Left hindlimb (tissue), 1 donor: ENCODE measurements around the gene ARHGAP24.
A peak's percentile ranks its signal among the peaks of the same experiment; 100 is the strongest.
"Not testable (repeated sequence)": the region's sequence is repeated elsewhere in the genome, so short reads cannot be mapped to it uniquely, and the experiment has no call there.

Experiments
- DNase-seq: peaks from one replicate; pipeline ENCODE4 v3.0.0-alpha.2; 2018

The ARHGAP24 gene

DNA sequence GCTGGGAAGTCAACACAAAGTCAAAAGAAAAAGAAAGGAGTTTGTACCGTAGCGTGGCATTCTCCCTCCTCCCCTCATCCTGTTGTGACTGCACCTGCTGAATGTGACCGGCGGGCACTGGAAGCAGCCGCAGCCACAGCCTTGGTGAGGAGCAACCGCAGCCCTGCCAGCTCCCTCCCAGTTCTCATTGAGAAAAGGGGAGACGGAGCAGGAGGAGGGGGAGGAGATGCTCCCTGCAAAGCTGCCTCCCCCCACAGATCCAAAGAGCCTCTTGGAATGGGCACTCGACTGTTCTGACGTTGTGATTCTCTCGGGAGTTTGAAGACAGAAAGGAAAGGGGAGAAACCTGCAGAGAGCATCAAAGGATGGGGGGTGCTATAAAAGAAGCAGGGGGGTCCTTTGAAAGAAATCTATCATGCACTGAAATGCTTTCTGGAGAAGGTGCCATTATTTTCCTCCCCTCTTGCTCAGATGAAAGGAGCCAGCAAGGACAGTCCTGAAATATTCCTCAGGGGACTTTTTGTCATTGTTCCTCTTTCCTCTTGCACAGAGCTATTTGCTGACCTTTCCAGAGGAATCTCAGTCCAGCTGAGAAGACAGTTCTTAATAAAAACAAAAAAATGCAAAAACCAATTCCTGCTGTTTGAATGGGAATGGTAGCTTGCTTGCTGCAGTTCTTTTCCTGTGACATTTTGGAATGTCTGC, 455.2 kb downstream of the ARHGAP24 start:
- DNase-seq, result no peak

DNA sequence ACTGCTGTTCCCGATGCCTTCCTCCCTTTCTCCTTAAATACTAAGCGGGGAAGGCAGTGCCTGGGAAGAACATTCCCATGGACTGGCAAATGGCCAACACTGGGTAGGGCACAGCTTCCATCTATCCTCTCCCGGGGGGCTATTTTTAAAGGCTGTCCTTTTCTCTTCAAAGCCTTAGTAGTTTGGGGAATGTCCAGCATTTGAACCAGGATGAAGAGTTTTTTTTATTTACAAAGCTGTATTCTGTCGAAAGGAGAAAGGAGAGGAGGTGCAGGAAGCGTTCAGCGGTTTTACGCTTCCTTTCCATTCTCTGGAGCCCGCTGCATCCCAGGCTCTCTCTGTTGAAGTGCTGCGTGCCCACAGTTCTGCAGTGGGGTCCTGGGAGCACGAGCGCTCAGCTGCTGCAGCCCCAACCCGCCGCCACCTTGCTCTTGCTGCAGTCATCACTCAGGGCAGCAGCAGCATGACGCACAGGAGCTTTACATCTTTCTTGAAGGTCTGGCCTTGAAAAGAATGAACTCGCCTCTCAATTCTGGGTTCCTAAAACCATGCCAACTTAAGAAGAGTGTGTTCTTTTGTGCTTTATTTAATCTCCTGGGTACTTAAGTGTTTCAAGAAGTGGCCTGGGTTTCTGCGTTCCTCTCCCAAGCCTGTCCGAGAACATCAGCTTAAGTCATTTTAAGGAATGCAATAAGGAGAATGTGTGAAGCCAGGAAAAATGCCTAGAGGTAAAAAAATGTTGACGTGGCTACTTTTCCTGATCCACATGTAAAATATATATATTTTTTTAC, 457.7 kb downstream of the ARHGAP24 start:
- peak; percentile 69 for DNase-seq

DNA sequence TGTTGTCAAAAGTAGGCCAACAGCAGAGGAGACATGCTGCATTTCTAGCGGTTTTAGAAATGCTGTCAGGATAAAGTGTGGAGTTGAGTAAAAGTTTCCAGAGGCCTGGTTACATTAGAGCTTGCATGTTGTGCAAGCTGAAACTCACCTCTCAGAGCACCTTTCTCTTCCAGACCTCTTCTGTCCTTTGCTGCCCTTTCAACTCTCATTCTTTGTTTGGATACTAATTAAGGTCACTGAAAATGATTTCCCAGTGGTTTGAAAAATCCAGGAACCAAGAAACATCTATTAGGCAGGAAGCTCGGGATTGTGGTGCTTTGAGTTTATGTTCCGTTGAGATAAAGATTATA, 458.3 kb downstream of the ARHGAP24 start:
- no peak for DNase-seq

DNA sequence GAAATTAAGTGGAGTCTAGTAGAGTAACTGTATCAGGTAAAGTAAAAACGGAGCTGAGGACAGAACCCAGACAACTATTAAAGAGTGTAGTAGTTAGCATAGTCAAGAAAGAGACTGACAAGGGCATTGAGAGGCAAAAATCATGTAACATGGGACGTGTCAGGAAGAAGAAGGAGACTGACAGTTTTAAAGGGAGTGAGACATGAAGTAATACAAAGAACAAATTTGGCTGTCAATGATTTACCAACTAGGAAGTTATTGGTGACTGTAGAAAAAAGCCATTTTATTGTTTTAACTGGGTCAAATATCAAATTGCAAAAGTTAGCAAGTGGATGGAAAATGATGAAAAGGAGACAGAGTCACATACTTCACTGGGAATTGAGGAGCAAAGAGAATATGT, 462.6 kb downstream of the ARHGAP24 start:
- DNase-seq, result no peak

DNA sequence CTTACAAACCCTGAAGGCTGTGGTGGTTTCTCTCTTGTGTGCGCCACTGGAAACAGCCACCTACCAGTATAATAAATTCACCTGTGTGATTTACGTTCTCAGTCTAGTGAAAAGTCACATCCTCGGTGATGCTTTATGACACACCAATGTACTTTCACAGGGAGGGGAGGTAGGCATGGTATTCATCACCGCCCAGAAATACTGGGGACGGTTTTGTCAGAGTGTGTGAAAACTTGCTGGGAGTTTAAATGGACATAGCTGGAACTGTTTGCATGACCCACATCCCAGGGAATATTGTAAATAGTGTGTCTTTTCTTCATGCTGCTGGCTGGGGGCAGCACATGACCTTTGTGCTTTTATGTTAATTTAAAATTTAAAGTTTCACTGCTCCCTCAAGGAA, 463.1 kb downstream of the ARHGAP24 start:
- no peak for DNase-seq

DNA sequence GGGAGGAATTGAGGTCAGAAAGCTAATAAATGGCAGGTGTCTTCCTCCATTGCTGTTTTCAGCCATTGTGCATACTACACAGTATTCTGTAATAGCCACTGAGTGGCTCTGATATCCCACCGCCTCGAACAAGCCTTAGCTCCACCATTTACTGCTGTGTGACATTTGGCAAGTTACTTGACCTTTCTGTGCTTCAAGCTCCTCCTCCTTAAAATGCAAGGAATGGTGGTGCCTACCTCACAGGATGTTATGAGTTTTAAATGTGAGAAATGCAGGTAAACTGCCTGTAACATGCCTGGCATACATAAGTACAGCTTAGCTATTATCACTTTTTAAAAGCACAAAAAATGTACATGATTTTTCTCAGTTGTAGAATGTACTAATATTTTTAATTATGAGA, 464.0 kb downstream of the ARHGAP24 start:
- DNase-seq, result no peak

DNA sequence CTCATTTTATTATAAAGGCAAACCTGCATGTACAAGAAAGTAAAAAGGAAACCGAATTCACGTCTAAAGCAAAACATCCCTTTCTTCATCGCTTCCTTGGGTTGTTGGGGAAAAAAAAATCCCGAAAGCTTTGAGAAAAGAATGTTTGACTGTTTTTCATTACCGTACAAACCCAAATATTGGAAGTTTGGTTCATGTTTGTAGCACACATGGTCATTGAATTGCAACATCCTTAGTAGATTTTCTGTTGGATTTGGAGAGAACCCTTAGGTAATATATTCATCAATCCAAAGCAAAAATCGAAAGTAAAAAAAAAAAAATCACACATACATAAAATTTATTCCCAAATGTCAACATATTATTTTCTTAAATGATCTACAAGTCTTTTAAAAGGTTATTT, 464.6 kb downstream of the ARHGAP24 start:
- DNase-seq, result no peak

DNA sequence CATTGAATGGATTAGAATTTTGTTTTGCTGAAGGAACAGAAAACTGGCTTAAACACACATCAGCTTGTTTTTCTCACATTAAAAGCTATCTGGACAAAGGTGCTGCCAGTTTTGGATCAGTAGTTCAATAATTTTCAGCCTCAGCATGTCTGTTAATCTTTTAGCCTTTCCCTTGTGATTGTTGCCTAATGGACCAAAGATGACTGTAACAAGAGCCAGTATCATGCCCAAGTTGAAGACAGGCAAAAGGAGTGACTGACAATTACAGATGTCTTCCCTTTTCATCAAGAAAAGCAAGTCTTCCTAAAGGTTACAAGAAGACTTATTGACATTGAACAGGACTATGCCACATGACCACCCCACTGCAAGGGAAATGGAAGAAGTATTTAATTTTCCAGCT, 465.2 kb downstream of the ARHGAP24 start:
- DNase-seq, result no peak

DNA sequence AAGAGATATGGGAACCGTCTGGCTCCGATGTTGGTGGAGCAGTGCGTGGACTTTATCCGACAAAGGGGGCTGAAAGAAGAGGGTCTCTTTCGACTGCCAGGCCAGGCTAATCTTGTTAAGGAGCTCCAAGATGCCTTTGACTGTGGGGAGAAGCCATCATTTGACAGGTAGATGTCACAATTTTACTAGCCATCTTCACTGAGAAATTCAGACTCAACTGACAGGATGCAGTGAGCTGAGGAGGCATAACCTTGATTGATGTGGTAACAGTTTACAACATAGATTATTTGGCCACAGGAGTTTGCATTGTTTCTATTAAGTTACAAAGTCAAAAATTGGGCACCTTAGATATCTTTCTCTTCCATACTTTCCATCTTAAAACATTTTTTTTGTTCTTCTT, 467.2 kb downstream of the ARHGAP24 start:
- DNase-seq, result no peak

DNA sequence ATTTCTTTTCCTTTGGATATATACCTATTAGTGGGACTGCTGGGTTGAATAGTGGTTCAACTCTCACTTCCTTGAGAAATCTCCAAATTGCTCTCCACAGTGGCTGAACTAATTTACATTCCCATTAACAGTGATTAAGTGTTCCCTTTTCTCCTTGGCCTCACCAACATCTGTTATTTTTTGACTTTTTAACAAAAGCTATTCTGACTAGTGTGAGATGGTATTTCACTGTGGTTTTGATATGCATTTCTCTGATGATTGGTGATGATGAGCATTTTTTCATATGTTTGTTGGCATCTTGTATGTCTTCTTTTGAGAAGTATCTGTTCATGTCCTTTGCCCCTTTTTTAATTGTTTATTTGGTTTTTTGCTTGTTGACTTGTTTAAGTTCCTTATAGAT, 471.9 kb downstream of the ARHGAP24 start:
- DNase-seq, result no peak

DNA sequence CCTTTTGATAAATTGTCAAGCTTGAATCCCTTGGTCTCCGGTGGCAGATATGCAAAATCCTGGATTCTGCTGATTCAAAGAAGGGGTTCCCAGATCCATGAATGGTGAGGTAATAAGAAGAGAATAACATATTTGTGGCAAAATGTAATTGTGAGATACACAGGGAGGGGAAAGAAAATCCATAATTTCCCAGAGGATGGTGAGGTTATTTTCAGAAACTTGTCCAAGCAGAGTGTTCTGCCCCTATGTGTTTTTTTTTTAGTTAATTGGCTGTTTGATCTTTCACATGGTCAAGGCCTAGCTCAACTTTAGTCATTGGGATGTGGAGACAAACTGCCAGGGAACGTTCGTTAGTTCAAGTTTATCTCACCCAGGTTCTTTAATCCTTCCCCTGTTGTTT, 476.1 kb downstream of the ARHGAP24 start:
- DNase-seq, result no peak

DNA sequence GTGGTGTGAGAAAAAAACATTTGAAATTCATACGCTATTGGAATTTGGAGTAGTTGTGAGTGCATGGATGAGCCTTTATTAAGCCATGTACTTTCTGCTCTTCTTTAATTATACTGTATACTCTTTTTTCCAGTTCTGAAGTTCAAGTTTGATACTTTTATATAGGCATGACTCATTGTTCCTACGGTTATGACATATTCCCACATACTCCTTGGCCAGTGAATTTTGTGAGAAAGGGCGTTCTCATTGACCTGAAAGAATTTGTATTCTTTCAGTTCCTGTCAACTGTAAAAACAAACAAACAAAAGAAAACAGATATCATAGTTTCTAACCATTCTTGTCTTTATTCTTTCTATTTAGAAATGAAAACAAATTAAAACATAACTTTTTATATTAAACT, 477.6 kb downstream of the ARHGAP24 start:
- DNase-seq, result no peak

DNA sequence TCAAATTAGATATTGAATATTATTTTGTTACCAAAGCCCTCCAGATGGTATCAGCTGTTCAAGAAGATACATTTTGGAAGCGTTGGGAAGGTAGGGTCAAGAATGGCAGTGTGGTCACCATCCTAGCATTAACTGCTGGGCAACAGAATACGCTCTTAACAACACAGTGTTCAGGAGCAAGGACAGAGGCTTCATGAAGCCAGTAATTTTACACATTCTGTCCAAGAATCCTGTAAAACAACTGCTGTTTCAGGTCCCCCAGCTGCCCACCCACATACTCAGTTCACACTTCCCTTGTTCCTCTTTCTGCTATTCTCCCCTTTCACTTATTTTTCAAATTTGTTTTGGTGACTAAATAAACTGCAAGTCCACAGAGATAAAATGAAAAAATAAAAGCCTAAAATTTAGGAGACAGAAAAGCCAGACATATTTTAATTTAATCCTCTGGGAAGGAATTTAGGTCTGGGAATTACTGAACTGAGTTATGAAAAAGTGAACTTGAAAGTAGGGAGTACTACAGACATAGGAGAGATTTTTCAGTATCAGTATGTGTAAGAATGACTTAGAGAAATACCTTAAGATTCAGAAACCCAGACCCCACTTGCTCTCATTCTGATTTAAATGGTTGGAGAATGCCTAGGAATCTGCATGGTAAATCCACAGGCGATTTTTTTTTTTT, 478.2 kb downstream of the ARHGAP24 start:
- DNase-seq, result no peak

DNA sequence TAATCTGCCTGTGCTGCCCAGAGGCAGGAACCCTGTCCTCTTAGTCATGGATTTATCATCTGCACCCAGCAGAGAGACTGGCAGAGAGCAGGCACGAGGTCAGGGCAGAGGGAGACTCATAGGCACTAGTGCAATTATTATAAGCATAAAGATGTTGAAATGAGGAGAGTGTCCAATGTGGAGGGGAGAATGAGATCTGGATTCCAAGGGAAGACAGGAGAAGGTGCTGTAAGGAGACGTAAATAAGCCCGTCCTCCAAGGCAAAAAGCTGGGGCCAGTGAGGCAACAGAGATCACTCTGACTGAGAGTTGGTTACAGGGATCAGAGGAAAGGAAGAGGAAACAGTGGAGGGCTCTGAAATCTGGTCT, 478.7 kb downstream of the ARHGAP24 start:
- no peak for DNase-seq

DNA sequence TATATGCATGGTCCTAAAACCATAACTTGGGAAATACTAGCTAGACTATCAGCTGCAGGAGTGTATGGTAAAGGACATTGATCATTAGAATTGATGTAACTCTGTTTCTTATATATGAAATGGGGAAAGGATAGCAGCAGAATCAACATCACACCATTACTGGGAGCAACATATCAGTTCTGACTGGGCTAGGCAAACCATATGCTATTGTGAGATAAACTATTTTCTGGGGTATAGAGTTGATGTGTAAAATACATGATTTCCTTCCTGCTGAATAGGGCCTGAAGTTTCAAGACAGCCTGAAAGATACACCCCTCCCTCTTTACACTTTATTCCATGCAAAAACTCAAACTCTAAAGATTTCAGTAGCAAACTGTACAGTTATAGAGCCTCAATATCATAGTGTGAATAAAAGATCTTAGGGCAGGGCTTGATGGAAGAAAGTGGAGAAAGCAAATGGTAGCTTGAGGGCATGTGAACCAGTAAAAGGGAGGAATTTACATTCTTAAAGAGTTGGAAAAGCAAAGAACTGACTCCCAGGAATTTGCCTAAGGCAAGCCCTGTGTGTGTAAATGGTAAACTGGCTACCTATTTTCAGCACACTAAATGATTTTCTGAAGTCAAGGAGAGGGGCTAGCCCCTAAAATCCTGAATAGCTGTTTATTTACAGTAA, 480.8 kb downstream of the ARHGAP24 start:
- DNase-seq, result no peak

DNA sequence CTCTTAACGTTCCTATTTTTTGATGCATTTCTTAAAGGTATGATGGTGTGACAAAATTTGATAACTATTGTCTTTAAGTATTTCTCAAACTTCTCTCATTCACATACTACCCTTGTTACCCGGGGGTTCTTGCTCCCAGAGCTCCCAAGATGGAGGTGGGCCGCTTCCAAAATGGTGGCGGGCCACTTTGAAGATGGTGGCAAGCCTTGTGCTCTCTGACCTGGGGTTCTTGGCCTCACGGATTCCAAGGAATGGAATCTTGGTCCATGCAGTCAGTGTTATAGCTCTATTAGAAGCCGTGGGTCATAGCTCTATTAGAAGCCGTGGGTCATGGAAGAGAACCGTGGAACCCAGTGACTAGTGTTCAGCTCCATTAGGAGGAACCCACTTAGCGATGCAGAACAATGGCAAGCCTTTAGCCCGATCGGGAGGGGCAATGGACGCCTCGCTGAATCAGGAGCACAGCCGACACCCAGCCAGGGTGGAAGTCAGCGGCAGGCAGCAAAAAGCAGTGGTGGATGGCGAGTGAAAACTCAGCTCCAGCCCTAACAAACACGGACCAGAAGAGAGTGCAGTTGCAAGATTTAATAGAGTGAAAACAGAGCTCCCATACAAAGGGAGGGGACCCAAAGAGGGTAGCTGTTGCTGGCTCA, 481.5 kb downstream of the ARHGAP24 start:
- no peak for DNase-seq

DNA sequence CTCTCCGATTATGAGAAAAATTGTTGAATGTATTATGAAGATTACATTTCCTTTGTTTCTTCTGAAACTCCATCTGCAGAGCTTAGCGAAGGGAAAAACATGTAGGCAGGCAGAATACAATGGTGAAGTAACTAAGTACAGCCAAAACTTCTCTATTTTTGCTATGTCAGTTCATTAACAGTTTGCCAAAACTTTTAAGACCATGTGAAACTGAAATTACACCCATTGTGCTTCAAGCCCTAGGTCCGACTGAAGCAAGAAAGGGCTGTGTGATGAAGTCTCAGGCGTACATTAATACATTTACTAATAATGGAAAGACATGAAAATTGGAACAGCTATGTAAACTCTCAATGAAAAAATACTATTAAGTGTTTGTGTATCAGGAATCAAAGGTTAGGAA, 486.9 kb downstream of the ARHGAP24 start:
- DNase-seq, result no peak

DNA sequence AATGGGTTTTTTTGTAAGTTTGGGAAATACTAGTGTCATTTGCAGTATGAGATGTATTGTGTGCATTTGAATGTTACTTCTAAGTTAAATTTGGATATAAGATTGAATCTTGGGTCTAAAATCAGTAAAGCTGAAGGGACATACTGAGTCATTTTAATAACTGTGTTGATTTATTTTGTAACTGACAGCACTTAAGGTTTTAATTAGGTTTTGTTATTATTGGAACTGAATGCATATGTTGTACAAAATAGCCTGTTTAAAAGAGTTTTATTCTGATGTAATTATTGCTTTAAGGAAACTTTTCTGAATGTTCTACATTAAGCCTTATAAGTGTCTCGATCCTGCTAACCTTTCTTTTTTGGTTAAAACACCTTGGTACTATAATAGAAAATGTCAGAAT, 488.3 kb downstream of the ARHGAP24 start:
- no peak for DNase-seq

DNA sequence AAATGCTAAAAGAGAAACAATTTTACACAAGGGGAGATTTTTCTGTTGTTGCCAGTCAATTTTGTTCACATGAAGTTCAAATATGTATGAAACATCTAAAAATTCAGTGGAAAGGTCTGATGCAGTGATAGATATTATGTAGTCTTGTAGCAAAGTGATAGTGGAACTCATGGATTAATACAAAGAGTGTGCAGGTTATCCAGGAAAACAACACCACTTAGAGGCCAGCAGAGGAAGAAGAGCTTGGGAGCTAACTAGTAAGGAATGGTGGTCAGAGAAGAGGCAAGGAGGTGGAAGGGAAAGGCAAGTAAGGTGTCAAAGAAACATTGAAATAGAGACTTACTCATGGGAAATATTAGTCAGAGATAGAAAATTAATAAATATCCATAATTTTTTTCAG, 489.3 kb downstream of the ARHGAP24 start:
- no peak for DNase-seq

DNA sequence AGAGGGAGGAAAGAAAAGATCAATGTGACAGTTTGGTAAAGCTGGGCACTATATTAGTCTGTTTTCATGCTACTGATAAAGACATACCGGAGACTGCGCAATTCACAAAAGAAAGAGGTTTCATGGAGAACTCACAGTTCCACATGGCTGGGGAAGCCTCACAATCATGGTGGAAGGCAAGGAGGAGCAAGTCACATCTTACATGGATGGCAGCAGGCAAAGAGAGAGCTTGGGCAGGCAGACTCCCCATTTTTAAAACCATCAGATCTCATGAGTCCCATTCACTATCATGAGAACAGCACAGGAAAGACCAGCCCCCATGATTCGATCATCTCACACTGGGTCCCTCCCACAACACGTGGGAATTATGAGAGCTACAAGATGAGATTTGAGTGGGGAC, 490.1 kb downstream of the ARHGAP24 start:
- DNase-seq, result not testable (repeated sequence)

DNA sequence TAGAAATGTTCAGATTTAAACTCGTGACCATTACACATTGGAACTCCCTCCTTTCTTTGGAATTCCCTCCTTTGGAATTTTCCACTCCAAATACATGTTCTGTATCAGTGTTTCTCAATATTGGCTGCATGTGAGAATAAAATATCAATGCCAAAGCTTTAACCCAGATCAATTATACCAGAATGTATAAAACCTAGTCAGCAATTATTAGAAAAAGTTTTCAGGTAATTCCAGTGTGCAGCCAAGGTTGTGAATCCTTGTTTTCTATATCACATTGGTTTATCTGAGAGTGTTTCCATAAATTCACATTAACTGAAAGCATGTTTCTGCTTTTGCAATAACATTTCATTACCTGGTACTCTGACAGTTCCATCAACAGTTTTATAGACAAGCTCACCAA, 490.6 kb downstream of the ARHGAP24 start:
- DNase-seq, result no peak

DNA sequence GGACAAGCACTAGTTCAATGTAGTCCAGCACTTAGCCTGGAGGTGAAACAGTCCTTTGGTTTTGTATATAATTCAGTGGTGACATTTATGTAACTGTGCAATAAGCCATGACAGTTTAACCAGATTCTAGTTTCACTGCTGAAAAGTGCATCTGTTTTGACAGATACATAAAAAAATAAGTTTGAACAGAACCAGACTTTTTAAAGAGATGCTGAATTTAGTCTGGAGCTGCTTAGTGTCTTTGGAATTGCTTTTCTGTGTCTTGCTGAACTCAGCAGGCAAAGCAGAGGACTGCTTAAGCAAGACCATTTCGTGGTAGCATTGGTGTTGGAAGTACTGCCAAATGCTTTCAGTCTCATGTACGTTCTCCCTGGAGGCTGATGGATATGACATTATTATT, 491.4 kb downstream of the ARHGAP24 start:
- no peak for DNase-seq

DNA sequence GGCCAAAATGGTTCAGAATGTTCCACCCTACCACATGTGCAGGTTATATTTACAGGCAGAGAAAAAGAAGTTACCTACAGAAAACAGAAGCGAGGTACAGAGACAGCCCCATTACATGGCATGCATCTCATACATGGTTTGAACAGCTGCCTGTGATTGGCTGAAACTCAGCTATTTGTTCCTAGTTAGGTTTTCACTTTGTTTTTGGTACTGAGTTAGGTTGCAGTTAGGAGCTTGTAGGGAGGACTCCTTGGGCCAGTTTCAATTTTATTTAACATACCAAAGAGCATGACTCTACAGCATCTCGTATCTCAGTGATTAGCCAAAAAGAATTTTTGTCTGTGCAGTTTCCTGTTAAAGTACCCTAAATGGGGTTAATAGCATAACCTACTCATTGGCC, 492.9 kb downstream of the ARHGAP24 start:
- no peak for DNase-seq
